ENCODE results near the gene FRAS1. TPM values are rescaled to one million over a fixed set of nuclear protein-coding genes. Genes with fewer than 3 reads are reported as not detected.

Gene FRAS1
- total and polyA plus RNA-seq, 2 of the 8 experiments (the other 6 are each of a cell fraction or from before 2014, with no cell fraction given), result 38.5 to 109 TPM

DNA sequence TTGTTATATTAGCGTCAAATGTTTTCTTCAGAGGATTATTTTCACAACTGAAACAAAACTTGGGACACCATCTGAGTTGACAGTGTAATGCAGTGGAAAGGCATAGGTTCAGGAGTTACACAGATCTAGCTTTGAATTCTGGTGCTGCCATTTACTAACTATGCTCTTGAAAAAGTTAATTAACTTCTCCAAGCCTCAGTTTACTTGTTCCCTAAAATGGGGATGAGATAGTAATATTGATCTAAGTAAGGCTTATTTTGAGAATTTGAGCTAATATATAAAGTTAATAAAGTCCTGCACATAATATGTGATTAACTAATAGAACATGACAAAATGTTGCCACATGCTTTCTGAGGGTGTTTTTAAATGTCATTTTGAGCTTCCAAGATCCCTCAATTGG lies 112.6 kb downstream of the FRAS1 start:
- H3K79me1 ChIP-seq (ENCODE audit: low read depth, low read length), result no peaks in the 10 kb centered on the region
- no peak overlapping the region for H2AK5ac ChIP-seq (ENCODE audit: low read depth, low read length)
- ChIA-PET CTCF (ENCODE audit: partially characterized antibody) (interaction anchor here (0.6 to 3.7 kb wide), 7 partner anchors 8 to 167 kb away, joined by 3 to 49 read pairs (median 5); no protein-coding TSS in a partner anchor), POLR2A (ENCODE audit: partially characterized antibody) (interaction anchor here (1.2 kb wide), 1 partner anchor 110 kb away, joined by 3 read pairs; no protein-coding TSS in a partner anchor)
- H3K4me3 ChIP-seq (ENCODE audit: extremely low read depth in 1 of 4, insufficient read depth in 2 of 4, low read depth in 3 of 4, low read length in 4 of 4), result no peak overlapping the region
- no peak for FAIRE-seq
- no peak overlapping the region for H3K23ac ChIP-seq (ENCODE audit: insufficient read length)
- no peak overlapping the region for H3K9ac ChIP-seq (replicated peaks in 1 of 4; ENCODE audit: extremely low read depth in 1 of 4, low read depth in 3 of 4, low read length in 3 of 4)
- DNase-seq (ENCODE audit: low read depth in 1 of 2, low spot score in 2 of 2), result no peak
- H2AFZ ChIP-seq (ENCODE audit: low read length), result no peak overlapping the region
- no peak overlapping the region for H3K14ac ChIP-seq (ENCODE audit: insufficient read length)
- peaks cover 2% of the 10 kb centered on the region in 2 experiments for H4K20me1 ChIP-seq (replicated peaks in 1 of 2; ENCODE audit: control insufficient read depth in 1 of 2, insufficient read depth in 2 of 2, low read length in 2 of 2)
- H4K5ac ChIP-seq (ENCODE audit: insufficient read length, low read depth, low read length), result no peak overlapping the region
- H3K9me3 ChIP-seq (ENCODE audit: insufficient read depth in 2 of 2, low read depth in 1 of 2, low read length in 1 of 2), result no peaks in the 10 kb centered on the region
- no peak overlapping the region for H3K27ac ChIP-seq (ENCODE audit: low read depth, low read length)
- H3K36me3 ChIP-seq (ENCODE audit: control insufficient read depth in 2 of 4, insufficient read depth in 4 of 4, low read length in 3 of 4), result no peaks in the 10 kb centered on the region
- no peak overlapping the region for H3K18ac ChIP-seq (ENCODE audit: extremely low read depth, low read length)
- peaks cover 3 to 98% of the 10 kb centered on the region in 2 experiments; a peak in 3 of 4 replicates for H3K79me2 ChIP-seq (ENCODE audit: control insufficient read depth in 1 of 2, insufficient read depth in 2 of 2, low read length in 2 of 2)
- no peak overlapping the region for H4K8ac ChIP-seq (ENCODE audit: extremely low read depth, insufficient read depth, low read length)
- H3K27me3 ChIP-seq (replicated peaks in 1 of 4; ENCODE audit: control insufficient read depth in 3 of 4, extremely low read depth in 1 of 4, insufficient read depth in 3 of 4, low read length in 3 of 4), result no peaks in the 10 kb centered on the region
- H2BK15ac ChIP-seq (ENCODE audit: low read length), result no peak overlapping the region
- peaks cover 0 to 31% (median 14%) of the 10 kb centered on the region in 4 experiments; a peak in 4 of 7 replicates for H3K4me1 ChIP-seq (replicated peaks in 1 of 4; ENCODE audit: control insufficient read depth in 3 of 4, insufficient read depth in 4 of 4, low read length in 3 of 4)
- no peak overlapping the region for H2BK12ac ChIP-seq (ENCODE audit: low read depth, low read length)
- H3K23me2 ChIP-seq (ENCODE audit: low read depth, low read length), result no peaks in the 10 kb centered on the region
- no peak overlapping the region for H2BK20ac ChIP-seq (ENCODE audit: low read length)
- no peak overlapping the region for H2BK5ac ChIP-seq (ENCODE audit: low read depth, low read length)
- no peak for TF ChIP-seq HDAC2 (IDR thresholded peaks at IDR 0.05; ENCODE audit: borderline replicate concordance in 1 of 2, low read depth in 2 of 2, low read length in 2 of 2)
- TF ChIP-seq EGR1 (IDR thresholded peaks at IDR 0.05; ENCODE audit: borderline replicate concordance, low read depth, low read length), result no peak
- TF ChIP-seq GABPA (IDR thresholded peaks at IDR 0.05; ENCODE audit: borderline replicate concordance, insufficient read depth, low read length), result no peak
- TF ChIP-seq SIX5 (IDR thresholded peaks at IDR 0.05; ENCODE audit: low read depth, low read length), result no peak
- no peak overlapping the region for H4K91ac ChIP-seq (replicated peaks; ENCODE audit: insufficient read length, low read length)
- no peak overlapping the region for H2BK120ac ChIP-seq (replicated peaks; ENCODE audit: low read depth, low read length)
- 100% methylated on average over 1 of the region's 1 CpG; no CpG with 5 or more reads in 1 of the 2 experiments for WGBS, 2 experiments (ENCODE audit: extremely low coverage in 1 of 2, insufficient coverage in 1 of 2, insufficient read length in 1 of 2, insufficient replicate concordance in 2 of 2, low coverage in 1 of 2, low lambda C conversion rate in 2 of 2, missing lambda C conversion rate in 1 of 2)
- no peak overlapping the region for H3K4me2 ChIP-seq (ENCODE audit: insufficient read depth in 1 of 2, low read depth in 2 of 2, low read length in 2 of 2)
- no peak overlapping the region for H3K56ac ChIP-seq (replicated peaks; ENCODE audit: insufficient read length, low read depth, low read length)
- H3K4ac ChIP-seq (replicated peaks; ENCODE audit: insufficient read length, low read depth, low read length), result no peak overlapping the region

Measured in H1 (cell line).